HUES64 (cell line): Measurements from ENCODE around the gene CDH4.

ENCODE experiments used
- H3K27ac ChIP-seq: 2 replicates; pipeline ENCODE4 v1.7.0; 2013; ENCODE audit warnings: low read depth, low read length, inconsistent platforms
- H3K27me3 ChIP-seq: 2 replicates; pipeline ENCODE4 v1.6.1; 2013; ENCODE audit warnings: mild to moderate bottlenecking, low read length; ENCODE audit not compliant: insufficient read depth
- H3K36me3 ChIP-seq: 2 replicates; pipeline ENCODE4 v1.6.1; 2013; ENCODE audit warnings: mild to moderate bottlenecking, low read length; ENCODE audit not compliant: insufficient read depth
- H3K4me1 ChIP-seq: 2 replicates; pipeline ENCODE4 v1.6.1; 2013; ENCODE audit warnings: mild to moderate bottlenecking, low read length, moderate library complexity; ENCODE audit not compliant: insufficient read depth
- H3K4me3 ChIP-seq: 2 replicates; pipeline ENCODE4 v1.5.1; 2013; ENCODE audit warnings: mild to moderate bottlenecking, low read length, moderate library complexity
- H3K9ac ChIP-seq: 2 replicates; pipeline ENCODE4 v1.6.1; 2013; ENCODE audit warnings: mild to moderate bottlenecking, low read depth, low read length
- H3K9me3 ChIP-seq: 2 replicates; pipeline ENCODE4 v1.6.1; 2013; ENCODE audit warnings: low read depth, low read length; ENCODE audit not compliant: insufficient read depth
- WGBS: fragments of 150-250, 120-280 bp; methylation state at CpG from one replicate; pipeline ENCODE4 v1.1.7; 2013; ENCODE audit warnings: missing lambda C conversion rate; 5-methylcytosine and 5-hydroxymethylcytosine counted together

CDH4 gene

DNA sequence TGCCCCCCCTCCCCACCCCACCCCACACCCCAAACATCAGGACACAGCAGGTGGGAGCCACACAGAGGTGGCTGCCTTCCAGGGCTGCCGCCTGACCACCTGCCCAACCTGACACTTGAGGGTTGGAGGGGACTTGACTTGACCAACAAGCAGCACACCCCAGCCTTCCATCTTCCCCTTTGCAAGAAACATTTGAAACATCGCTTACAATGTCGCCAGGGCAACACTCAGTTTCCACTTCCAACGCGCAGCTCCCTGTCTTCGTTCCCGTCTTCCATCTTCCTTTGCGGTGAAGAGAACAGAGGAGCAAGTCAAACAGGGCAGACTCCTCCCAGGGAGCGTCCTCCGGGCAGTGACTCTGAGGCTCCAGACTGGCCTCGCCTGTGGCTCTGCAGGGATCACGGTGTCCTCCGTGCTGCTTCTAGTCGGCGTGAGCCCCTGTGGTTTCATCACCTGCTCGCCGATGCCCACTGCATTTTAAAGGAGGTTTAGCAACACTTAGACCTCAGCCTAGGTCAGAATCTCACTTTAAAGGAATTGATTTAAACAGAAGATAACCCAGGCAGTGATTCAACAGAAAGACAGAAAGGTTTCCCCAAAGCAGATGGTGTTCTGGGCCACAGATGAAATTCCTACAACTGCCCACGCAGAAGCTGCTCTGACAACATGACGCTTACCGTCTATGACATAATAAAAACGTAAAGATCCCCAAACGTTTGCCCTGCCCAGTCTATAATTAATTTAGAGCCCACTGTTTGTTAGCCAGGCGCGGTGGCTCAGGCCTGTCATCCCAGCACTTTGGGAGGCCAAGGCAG lies 682.9 kb downstream of the CDH4 start:
- Histone ChIP-seq H3K9ac (no peak overlapping the region), H3K4me3 (no peak overlapping the region), H3K9me3 (no peaks in the 10 kb centered on the region), H3K27ac (no peak overlapping the region), H3K27me3 (no peaks in the 10 kb centered on the region), H3K36me3 (no peaks in the 10 kb centered on the region), H3K4me1 (0 out of 2 replicates have a peak, but pooled peaks cover 3% of the 10 kb centered on the region)
- WGBS, result 77% methylated on average over 24 of the region's 24 CpGs

DNA sequence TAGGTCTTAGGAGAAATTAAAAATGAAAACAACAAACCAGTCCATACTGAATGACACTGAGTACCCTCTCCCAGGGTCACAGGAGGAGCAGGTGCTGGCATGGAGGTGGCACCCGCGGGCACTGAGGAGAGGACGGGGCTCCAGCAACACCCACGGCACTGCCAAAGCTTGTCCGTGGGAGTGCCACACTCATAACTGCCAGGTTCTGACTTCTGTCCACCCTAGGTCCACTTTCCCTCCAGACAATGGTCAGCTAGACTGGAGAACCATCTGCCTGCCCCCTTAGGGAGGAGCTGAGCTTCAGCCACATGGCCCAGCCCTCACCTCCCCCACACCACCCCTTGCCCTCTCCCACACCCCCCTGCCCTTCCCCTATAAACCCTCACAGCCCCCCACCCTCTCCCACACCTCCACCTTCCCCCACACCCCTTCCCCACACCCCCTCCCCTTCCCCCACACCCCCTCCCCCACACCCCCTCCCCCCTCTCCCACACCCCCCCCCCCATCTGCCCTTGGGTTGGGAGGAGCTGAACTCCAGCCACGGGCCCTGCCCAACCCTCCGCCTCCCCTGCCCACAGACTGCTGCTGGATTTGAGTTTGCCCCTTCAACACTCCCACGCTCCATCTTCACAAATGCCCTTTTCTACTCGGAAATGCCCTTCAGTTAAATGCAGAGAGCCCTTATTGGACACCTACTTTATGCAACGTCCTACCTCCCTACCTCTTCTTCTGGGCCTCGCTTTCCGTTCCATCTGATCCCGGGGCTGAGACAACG lies 684.1 kb downstream of the CDH4 start:
- H3K9me3 ChIP-seq, result no peaks in the 10 kb centered on the region
- H3K4me3 ChIP-seq, result no peak overlapping the region

DNA sequence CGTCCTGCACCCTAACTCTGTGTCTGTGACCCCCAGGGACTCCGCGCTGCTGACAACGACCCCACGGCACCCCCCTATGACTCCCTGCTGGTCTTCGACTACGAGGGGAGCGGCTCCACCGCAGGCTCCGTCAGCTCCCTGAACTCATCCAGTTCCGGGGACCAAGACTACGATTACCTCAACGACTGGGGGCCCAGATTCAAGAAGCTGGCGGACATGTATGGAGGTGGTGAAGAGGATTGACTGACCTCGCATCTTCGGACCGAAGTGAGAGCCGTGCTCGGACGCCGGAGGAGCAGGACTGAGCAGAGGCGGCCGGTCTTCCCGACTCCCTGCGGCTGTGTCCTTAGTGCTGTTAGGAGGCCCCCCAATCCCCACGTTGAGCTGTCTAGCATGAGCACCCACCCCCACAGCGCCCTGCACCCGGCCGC lies 684.7 kb downstream of the CDH4 start:
- no peaks in the 10 kb centered on the region for H3K9me3 ChIP-seq
- no peaks in the 10 kb centered on the region for H3K27me3 ChIP-seq
- 93% methylated on average over 29 of the region's 29 CpGs for WGBS
- no peaks in the 10 kb centered on the region for H3K36me3 ChIP-seq
- no peak overlapping the region for H3K4me3 ChIP-seq
- no peak overlapping the region for H3K9ac ChIP-seq
- 0 out of 2 replicates have a peak, but pooled peaks cover 3% of the 10 kb centered on the region for H3K4me1 ChIP-seq
- H3K27ac ChIP-seq, result no peak overlapping the region

More for the DNA sequence above, 684.1 kb downstream of the CDH4 start:
- 0 out of 2 replicates have a peak, but pooled peaks cover 3% of the 10 kb centered on the region for H3K4me1 ChIP-seq
- 94% methylated on average over 14 of the region's 14 CpGs for WGBS
- H3K9ac ChIP-seq, result no peak overlapping the region
- no peaks in the 10 kb centered on the region for H3K27me3 ChIP-seq
- no peaks in the 10 kb centered on the region for H3K36me3 ChIP-seq
- no peak overlapping the region for H3K27ac ChIP-seq

DNA sequence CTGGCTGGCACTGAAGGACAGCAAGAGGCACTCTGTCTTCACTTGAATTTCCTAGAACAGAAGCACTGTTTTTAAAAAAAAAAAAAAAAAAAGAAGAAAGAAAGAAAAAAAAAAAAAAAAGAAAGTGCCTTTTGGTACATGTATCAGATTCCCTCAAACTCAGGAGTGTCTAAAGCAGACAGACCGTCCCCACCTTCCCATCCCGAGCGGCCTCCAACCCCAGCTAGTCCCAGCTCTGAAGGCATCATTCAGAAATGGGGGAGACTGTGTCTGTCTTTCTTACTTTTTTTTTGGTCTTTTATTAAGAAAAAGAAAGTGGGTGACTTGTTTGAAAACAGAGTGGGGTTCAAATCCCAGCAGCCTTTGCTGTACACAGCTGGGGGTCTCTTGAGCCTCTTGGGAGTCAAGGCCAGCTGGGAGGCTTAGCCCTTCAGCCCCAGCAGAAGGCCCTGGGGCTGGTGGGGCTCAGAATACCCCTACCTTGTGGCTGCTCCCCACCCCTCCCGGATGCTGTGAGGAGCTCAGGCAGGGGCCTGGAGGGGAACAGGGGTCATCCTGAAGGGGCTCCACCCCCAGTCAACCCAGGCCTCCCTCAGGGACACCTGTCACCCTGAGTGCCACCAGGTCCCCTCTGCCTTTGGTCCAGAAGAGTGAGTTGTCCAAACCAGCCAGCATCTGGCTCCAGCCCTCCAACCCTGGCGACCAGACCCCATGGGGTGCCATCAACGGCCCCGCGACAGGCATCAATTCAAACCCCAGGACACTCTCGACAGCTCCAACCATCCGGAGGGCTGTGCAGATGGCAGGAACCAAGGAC lies 685.3 kb downstream of the CDH4 start:
- Histone ChIP-seq H3K27me3 (no peaks in the 10 kb centered on the region), H3K4me3 (no peak overlapping the region), H3K4me1 (0 out of 2 replicates have a peak, but pooled peaks cover 3% of the 10 kb centered on the region), H3K9ac (no peak overlapping the region), H3K27ac (no peak overlapping the region), H3K9me3 (no peaks in the 10 kb centered on the region), H3K36me3 (no peaks in the 10 kb centered on the region)
- 84% methylated on average over 10 of the region's 10 CpGs for WGBS

DNA sequence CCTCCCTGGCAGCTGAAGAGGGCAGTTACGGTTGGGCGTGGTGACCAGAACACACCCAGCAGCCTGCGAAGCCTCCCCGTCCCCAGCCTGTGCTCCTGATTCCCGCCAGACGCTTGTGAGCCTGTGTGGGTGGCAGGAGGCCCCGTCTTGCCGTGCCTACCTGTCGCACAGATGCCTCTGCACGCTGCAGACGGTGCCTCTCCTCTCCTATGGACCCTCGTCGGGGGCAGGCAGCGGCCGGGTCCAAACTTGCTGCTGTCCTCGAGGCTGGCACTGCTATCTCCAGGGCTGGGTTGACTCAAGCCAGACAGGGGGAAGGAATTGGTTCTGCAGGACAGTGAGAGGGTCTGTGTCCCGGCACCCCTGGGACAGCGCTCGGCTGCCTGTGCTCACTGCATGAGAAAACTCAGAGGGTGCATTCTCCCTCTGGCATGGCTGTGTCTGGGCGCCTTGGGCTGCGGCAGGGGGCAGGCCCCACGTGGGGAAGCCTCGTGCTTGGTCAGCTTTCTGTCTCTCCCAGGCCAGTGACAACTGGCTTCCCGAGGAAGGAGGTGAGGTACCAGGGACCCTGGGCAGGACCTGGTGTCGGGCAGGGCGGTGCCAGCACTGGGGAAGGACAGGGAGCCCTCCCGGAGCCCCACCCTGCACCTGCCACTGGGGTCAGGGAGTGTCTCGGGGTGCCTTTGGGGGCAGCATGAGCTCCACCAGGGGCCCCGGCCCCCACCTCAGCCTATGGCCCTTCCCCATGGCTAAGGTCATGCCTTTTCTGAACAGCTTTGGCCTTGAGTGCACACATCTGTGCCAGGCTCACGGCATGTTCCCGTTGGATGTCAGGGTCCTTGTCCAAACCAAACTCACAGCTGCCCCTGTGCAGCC lies 686.1 kb downstream of the CDH4 start:
- Histone ChIP-seq H3K9ac (no peak overlapping the region), H3K4me3 (no peak overlapping the region), H3K27me3 (no peaks in the 10 kb centered on the region), H3K4me1 (0 out of 2 replicates have a peak, but pooled peaks cover 3% of the 10 kb centered on the region), H3K9me3 (no peaks in the 10 kb centered on the region), H3K36me3 (no peaks in the 10 kb centered on the region), H3K27ac (no peak overlapping the region)
- WGBS, result 91% methylated on average over 31 of the region's 31 CpGs

DNA sequence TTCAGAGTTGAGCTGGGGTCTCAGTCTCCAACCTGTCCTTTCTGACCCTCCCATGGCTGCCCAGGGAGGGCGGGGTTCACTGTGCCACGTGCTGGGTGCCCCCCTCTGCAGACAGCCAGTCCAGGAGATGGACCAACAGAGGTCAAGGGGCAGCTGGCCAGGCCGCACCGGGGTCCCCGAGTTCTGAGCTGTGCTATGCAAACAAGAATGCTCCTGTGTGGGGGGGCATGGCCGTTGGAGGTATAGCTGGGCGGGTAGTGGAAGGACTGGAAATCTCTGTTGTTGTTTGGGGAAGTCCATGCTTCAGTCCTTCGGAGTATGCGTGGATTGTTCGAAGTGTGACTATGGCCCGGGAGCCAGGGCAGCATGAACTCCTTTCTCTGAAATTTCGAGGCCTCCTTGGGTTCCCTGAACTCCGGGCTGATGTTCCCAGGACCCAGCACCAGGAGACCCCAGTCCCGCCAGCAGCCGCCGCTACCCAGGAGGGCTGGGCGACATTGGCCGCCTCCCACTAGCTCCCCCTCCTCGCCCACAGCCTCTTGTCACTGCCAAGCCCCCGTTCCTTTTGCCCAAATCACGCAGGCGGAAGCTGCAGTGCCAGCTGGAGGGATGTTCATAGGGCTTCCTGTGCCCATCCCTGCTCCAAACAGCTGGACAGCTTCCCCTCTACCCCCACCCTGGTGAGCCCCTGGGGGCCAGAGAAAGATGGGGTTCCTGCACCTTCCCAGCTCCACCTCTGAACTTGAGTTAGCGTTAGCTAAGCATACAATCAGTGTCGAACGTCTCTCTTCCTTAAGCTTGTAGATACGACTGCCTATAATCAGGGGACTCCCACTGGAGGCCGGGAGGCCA lies 687.0 kb downstream of the CDH4 start:
- no peak overlapping the region for H3K27ac ChIP-seq
- no peaks in the 10 kb centered on the region for H3K36me3 ChIP-seq
- H3K4me1 ChIP-seq, result 0 out of 2 replicates have a peak, but pooled peaks cover 3% of the 10 kb centered on the region
- H3K9me3 ChIP-seq, result no peaks in the 10 kb centered on the region
- no peaks in the 10 kb centered on the region for H3K27me3 ChIP-seq
- no peak overlapping the region for H3K4me3 ChIP-seq
- 91% methylated on average over 27 of the region's 27 CpGs for WGBS
- no peak overlapping the region for H3K9ac ChIP-seq

DNA sequence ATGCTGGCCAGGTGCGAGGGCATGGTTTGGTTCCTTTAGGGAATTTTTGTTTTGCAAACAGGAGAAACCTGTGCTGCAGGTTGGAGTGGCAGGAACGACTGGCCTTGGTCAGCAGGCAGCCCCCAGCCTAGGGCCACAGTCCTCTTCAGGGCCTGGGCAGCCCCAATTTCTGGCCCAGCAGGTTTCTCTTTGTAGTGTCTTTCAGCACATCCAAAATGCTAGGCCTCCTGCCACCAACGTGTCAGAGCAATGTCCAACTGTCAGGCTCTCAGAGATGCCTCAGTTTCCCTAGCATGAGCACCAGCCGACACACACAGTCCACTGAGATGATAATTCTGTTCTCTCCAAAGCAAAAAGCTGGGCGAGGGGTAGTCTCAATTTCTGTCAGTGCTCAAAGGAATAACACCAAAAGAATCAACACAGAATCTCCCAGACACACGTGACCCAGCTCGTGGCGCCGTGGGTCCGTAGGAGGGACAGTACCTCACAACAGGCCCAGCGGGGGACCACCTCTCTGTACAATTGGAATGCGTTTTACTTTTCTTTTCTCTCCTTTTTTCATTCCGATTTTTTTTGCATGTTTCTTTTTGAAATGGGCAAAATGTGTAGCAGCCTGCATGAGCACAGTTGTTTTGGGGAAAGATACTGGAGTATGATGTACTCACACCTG lies 687.8 kb downstream of the CDH4 start:
- Histone ChIP-seq H3K36me3 (no peaks in the 10 kb centered on the region), H3K27me3 (no peaks in the 10 kb centered on the region), H3K27ac (no peak overlapping the region), H3K9ac (no peak overlapping the region), H3K9me3 (no peaks in the 10 kb centered on the region), H3K4me3 (no peak overlapping the region), H3K4me1 (0 out of 2 replicates have a peak, but pooled peaks cover under 1% of the 10 kb centered on the region)
- WGBS, result 89% methylated on average over 13 of the region's 13 CpGs

DNA sequence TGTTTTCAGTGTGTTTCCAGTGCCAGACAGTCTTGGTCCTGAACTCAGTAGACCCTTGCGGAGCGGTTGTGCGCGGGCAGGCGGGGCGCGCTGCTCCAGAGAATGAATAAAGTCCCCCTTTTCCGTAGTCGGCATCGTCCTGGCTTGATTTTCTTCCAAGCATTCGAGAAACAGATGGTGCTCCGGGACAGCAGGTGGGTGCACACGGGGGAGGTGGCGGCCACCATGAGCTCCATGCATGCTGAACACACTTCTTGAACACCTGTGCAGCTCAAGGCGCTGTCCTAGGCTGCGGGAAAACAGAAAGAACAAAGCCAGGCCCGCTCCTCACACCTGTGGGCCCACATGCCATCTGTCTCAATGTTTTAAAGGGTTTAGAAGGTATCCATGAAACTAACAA lies 688.4 kb downstream of the CDH4 start:
- no peak overlapping the region for H3K9ac ChIP-seq
- H3K27ac ChIP-seq, result no peak overlapping the region
- H3K27me3 ChIP-seq, result no peaks in the 10 kb centered on the region
- H3K4me1 ChIP-seq, result no peaks in the 10 kb centered on the region
- no peak overlapping the region for H3K4me3 ChIP-seq
- H3K9me3 ChIP-seq, result no peaks in the 10 kb centered on the region
- WGBS, result 97% methylated on average over 17 of the region's 17 CpGs
- no peaks in the 10 kb centered on the region for H3K36me3 ChIP-seq

DNA sequence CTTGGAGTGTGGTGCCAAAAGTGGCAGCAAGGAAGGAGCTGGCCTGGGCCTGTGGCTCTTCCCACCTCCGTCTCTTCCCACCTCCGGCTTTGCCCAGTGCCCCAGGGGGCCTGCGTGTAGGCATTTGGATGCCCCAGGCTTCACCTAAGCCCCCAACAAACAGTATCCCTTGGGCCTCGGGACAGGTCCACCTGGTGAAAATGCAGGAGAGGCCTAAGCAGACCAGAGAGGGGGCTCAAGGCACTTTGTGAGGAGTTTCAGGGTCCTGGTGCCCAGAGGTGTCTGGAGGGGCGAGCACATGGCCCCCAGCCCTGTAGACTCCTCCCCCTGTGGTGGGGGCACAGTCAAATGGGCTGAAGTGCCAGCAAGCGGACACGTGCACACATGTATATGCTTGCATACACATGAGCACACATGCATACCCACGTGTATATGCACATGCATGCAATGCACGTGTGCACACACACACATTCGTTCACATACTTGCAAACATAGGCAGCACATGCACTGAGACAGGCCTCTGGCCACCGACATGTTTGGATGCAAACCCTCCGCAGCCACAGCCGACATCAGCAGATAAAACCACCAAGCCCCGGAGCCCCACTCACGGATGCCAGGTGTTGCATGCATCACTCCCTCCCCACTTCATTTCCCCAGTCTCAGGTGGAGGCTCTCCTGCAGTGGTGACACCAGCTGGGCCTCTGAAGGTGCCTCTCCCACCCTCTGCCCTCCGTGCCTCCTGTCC lies 689.1 kb downstream of the CDH4 start:
- H3K27me3 ChIP-seq, result no peaks in the 10 kb centered on the region
- no peaks in the 10 kb centered on the region for H3K36me3 ChIP-seq
- 87% methylated on average over 16 of the region's 16 CpGs for WGBS
- no peak overlapping the region for H3K27ac ChIP-seq
- H3K9me3 ChIP-seq, result no peaks in the 10 kb centered on the region
- no peak overlapping the region for H3K4me3 ChIP-seq
- H3K4me1 ChIP-seq, result no peaks in the 10 kb centered on the region
- no peak overlapping the region for H3K9ac ChIP-seq
